Sigmoid colon (tissue), 7 donors: ENCODE measurements around the gene TKTL1. TPM values are rescaled to one million over a fixed set of nuclear protein-coding genes. Genes with fewer than 3 reads are reported as not detected.
A peak's percentile ranks its signal among the peaks of the same experiment; 100 is the strongest.

Experiments used
- DNase-seq: peaks from one replicate; pipeline ENCODE4 v3.0.0-alpha.2; 2019
- H3K27ac ChIP-seq, 4 donors: fragments of 200-600 bp; sonication (generic); one replicate each; pipeline ENCODE4 v1.5.1; 2016 to 2019; ENCODE audit warnings: mild to moderate bottlenecking in 1 of 4
- H3K27me3 ChIP-seq, 3 donors: fragments of 200-600 bp; sonication (generic); one replicate each; pipeline ENCODE4 v1.5.1; 2019; ENCODE audit warnings: mild to moderate bottlenecking in 1 of 3
- H3K36me3 ChIP-seq, 4 donors: fragments of 200-600 bp; sonication (generic); one replicate each; pipeline ENCODE4 v1.5.1; 2016 to 2019
- H3K4me1 ChIP-seq, 4 donors: fragments of 200-600 bp; sonication (generic); one replicate each; pipeline ENCODE4 v1.5.1; 2017 to 2019
- H3K4me3 ChIP-seq, 4 donors: fragments of 200-600 bp; sonication (generic); one replicate each; pipeline ENCODE4 v1.5.1; 2017 to 2019; ENCODE audit warnings: mild to moderate bottlenecking in 2 of 4, moderate library complexity in 1 of 4
- H3K9me3 ChIP-seq, 4 donors: fragments of 200-600 bp in 3 of 4; sonication (generic) in 3 of 4; one replicate each; pipeline versions ENCODE4 v1.5.1 to v1.6.1; 2013 to 2019
- CTCF ChIP-seq, 4 experiments: fragments of 450-650 bp in 3 of 4; fragments of 200-600 bp in 1 of 4; IDR thresholded peaks; one replicate each; pipeline ENCODE4 v1.5.1; 2016 to 2019; ENCODE audit warnings: antibody characterized with exemption in 4 of 4, mild to moderate bottlenecking in 3 of 4, moderate library complexity in 2 of 4
- EP300 ChIP-seq, 4 donors: sonication (generic); formaldehyde crosslinking; IDR thresholded peaks; one replicate each; pipeline ENCODE4 v1.6.1; 2017; ENCODE audit warnings: antibody characterized with exemption in 4 of 4
- POLR2A ChIP-seq, 2 donors: fragments of 450-650 bp; IDR thresholded peaks; one replicate each; pipeline ENCODE4 v1.6.1; 2016; ENCODE audit warnings: antibody characterized with exemption in 2 of 2, mild to moderate bottlenecking in 2 of 2, moderate library complexity in 2 of 2
- POLR2AphosphoS5 ChIP-seq, 4 donors: sonication (generic); formaldehyde crosslinking; IDR thresholded peaks; one replicate each; pipeline ENCODE4 v1.6.1; 2017; ENCODE audit warnings: antibody characterized with exemption in 4 of 4
- WGBS, 2 donors: extraction: QIAGEN DNeasy Blood & Tissue Kit; methylation state at CpG; one replicate each; pipeline ENCODE4 v1.1.7; 2013; 5-methylcytosine and 5-hydroxymethylcytosine counted together
- intact Hi-C: fragments of 100-400 bp; cut with DNase I; formaldehyde crosslinking; loops from one replicate; pipeline ENCODE4 v1.15.1; 2023
- polyA plus RNA-seq, 3 donors: library from polyadenylated mRNA; stranded (reverse); fragments of 200-250 nt; gene quantifications; one replicate each; pipeline ENCODE4 v1.2.3, GENCODE V29; 2013
- total RNA-seq, 4 donors: library from RNA; depleted of rRNA; stranded (reverse); fragments of >200 nt; gene quantifications; one replicate each; pipeline ENCODE4 v1.1.0, GENCODE V29; 2016
- donor health status: healthy with polysubstance abuse.
- donor health status: Bipolar disorder and iron deficiency.
- donor health status: healthy.

Gene TKTL1
- total and polyA plus RNA-seq, 7 donors = under 0.01 to 0.31 TPM; not detected in 5

- TF ChIP-seq CTCF (IDR thresholded peaks at IDR 0.05) (no peak), POLR2AphosphoS5 (IDR thresholded peaks at IDR 0.05) (no peak), EP300 (IDR thresholded peaks at IDR 0.05) (no peak), POLR2A (IDR thresholded peaks at IDR 0.05) (no peak)
- Histone ChIP-seq H3K9me3 (no peaks in the 10 kb centered on the region), H3K27ac (no peak overlapping the region), H3K4me1 (no peaks in the 10 kb centered on the region), H3K27me3 (peaks cover 0 to 2% (median 0%) of the 10 kb centered on the region in 3 donors), H3K36me3 (no peaks in the 10 kb centered on the region), H3K4me3 (no peak overlapping the region)
- intact Hi-C loops = no loop called here
- 68 to 78% methylated on average over 5 of the region's 5 CpGs for WGBS, 2 donors
- DNase-seq = no peak
Observed at GRCh38 chrX:154313147-154313546, 17.6 kb downstream of the TKTL1 start.

- no peaks in the 10 kb centered on the region for H3K4me1 ChIP-seq
- H3K36me3 ChIP-seq = no peaks in the 10 kb centered on the region
- TF ChIP-seq POLR2AphosphoS5 (IDR thresholded peaks at IDR 0.05) = no peak
- no peak overlapping the region for H3K27ac ChIP-seq
- no peaks in the 10 kb centered on the region for H3K9me3 ChIP-seq
- 88 to 96% methylated on average over 3 of the region's 3 CpGs for WGBS, 2 donors
- H3K4me3 ChIP-seq = no peak overlapping the region
- no peak for DNase-seq
- intact Hi-C loops = no loop called here
- H3K27me3 ChIP-seq = peaks cover 0 to 2% (median 0%) of the 10 kb centered on the region in 3 donors
Observed at GRCh38 chrX:154315416-154315815, 19.8 kb downstream of the TKTL1 start.

GRCh38 chrX:154317391-154317995 is 21.9 kb downstream of the TKTL1 start:
- H3K4me1 ChIP-seq = no peaks in the 10 kb centered on the region
- H3K36me3 ChIP-seq = no peaks in the 10 kb centered on the region
- intact Hi-C loops = no loop called here
- H3K27ac ChIP-seq = no peak overlapping the region
- WGBS, 2 donors = 12 to 26% methylated on average over 7 of the region's 7 CpGs
- peaks cover 0 to 2% (median 0%) of the 10 kb centered on the region in 3 donors for H3K27me3 ChIP-seq
- H3K9me3 ChIP-seq = no peaks in the 10 kb centered on the region
- no peak overlapping the region for H3K4me3 ChIP-seq
- peak; percentile 18 to 57 (median 40) for TF ChIP-seq CTCF (IDR thresholded peaks at IDR 0.05)
- TF ChIP-seq POLR2AphosphoS5 (IDR thresholded peaks at IDR 0.05) = no peak
- DNase-seq = no peak

- H3K27ac ChIP-seq = no peak overlapping the region
- WGBS, 2 donors = 85 to 92% methylated on average over 11 of the region's 11 CpGs
Observed at GRCh38 chrX:154320406-154320805, 24.8 kb downstream of the TKTL1 start.

GRCh38 chrX:154321152-154321551 is 25.6 kb downstream of the TKTL1 start:
- peaks cover 0 to 14% (median under 1%) of the 10 kb centered on the region in 4 donors for H3K4me1 ChIP-seq
- no peaks in the 10 kb centered on the region for H3K36me3 ChIP-seq
- no peaks in the 10 kb centered on the region for H3K27me3 ChIP-seq
- H3K9me3 ChIP-seq = no peaks in the 10 kb centered on the region
- 64 to 72% methylated on average over 7 of the region's 7 CpGs for WGBS, 2 donors
- no peak overlapping the region for H3K4me3 ChIP-seq
- H3K27ac ChIP-seq = no peak overlapping the region
- intact Hi-C loops = no loop called here
- DNase-seq = no peak
- TF ChIP-seq CTCF (IDR thresholded peaks at IDR 0.05) (no peak), POLR2AphosphoS5 (IDR thresholded peaks at IDR 0.05) (no peak), EP300 (IDR thresholded peaks at IDR 0.05) (no peak), POLR2A (IDR thresholded peaks at IDR 0.05) (no peak)

More at GRCh38 chrX:154320406-154320805, 24.8 kb downstream of the TKTL1 start:
- intact Hi-C loops = no loop called here
- no peak for DNase-seq
- no peaks in the 10 kb centered on the region for H3K9me3 ChIP-seq
- H3K27me3 ChIP-seq = no peaks in the 10 kb centered on the region
- peaks cover 0 to 6% (median 0%) of the 10 kb centered on the region in 4 donors for H3K4me1 ChIP-seq
- TF ChIP-seq POLR2AphosphoS5 (IDR thresholded peaks at IDR 0.05) (no peak), POLR2A (IDR thresholded peaks at IDR 0.05) (no peak), CTCF (IDR thresholded peaks at IDR 0.05) (no peak)
- H3K36me3 ChIP-seq = no peaks in the 10 kb centered on the region
- no peak overlapping the region for H3K4me3 ChIP-seq
